Large intestine (tissue), 12 donors: ENCODE data around the gene EIF4A2. TPM values are rescaled to one million over a fixed set of nuclear protein-coding genes. Genes with fewer than 3 reads are reported as not detected.

Experiments
- DNase-seq, 2 donors: peaks; one replicate each; pipeline versions ENCODE4 v3.0.0 to v3.0.0-alpha.2; 2013
- H3K27ac ChIP-seq: one replicate; pipeline ENCODE4 v1.5.1; 2013; ENCODE audit warnings: low read length
- H3K27me3 ChIP-seq: 2 replicates; pipeline ENCODE4 v1.6.1; 2013; ENCODE audit warnings: low read length; ENCODE audit not compliant: control insufficient read depth, insufficient read depth
- H3K36me3 ChIP-seq: 2 replicates; pipeline ENCODE4 v1.6.1; 2013; ENCODE audit warnings: low read length; ENCODE audit not compliant: control insufficient read depth, insufficient read depth
- H3K4me1 ChIP-seq: one replicate; pipeline ENCODE4 v1.6.1; 2013; ENCODE audit warnings: low read length; ENCODE audit not compliant: control insufficient read depth, insufficient read depth
- H3K4me3 ChIP-seq: one replicate; pipeline ENCODE4 v1.5.1; 2013; ENCODE audit warnings: low read length
- H3K9me3 ChIP-seq: one replicate; pipeline ENCODE4 v1.6.1; 2013; ENCODE audit warnings: mild to moderate bottlenecking, low read depth, low read length, moderate library complexity; ENCODE audit not compliant: control insufficient read depth
- WGBS: methylation state at CpG from one replicate; pipeline ENCODE4 v1.1.5; 2013; ENCODE audit warnings: low lambda C conversion rate; ENCODE audit not compliant: insufficient coverage; 5-methylcytosine and 5-hydroxymethylcytosine counted together
- long read RNA-seq, 11 donors: transcript quantifications; one replicate each; lab custom pipeline, GENCODE V29; 2026
- polyA plus RNA-seq: library from polyadenylated mRNA; unstranded; fragments of 120-200 nt; gene quantifications from one replicate; pipeline ENCODE4 v1.2.1, GENCODE V29; 2013

EIF4A2 gene
- polyA plus RNA-seq, result 737 TPM
- long read RNA-seq, donor 1, transcript EIF4A2-201 (11 exons, 1,919 nt), result major isoform, 74 of 206 reads
- long read RNA-seq, donor 1, transcript EIF4A2-207 (10 exons, 1,729 nt), result minor isoform, 6 of 206 reads
- long read RNA-seq, donor 1, transcript EIF4A2-203 (10 exons, 1,751 nt), result minor isoform, 15 of 206 reads
- long read RNA-seq, donor 1, transcript EIF4A2-205 (11 exons, 1,889 nt), result minor isoform, 37 of 206 reads
- long read RNA-seq, donor 1, partial matches to known transcripts, result 57 of 206 reads
- long read RNA-seq, donor 1, other reads (novel, unspliced or antisense), result 6 of 206 reads
- long read RNA-seq, donor 2, transcript EIF4A2-203 (10 exons, 1,751 nt), result minor isoform, 29 of 348 reads
- long read RNA-seq, donor 2, transcript EIF4A2-201 (11 exons, 1,919 nt), result major isoform, 127 of 348 reads
- long read RNA-seq, donor 2, transcript EIF4A2-205 (11 exons, 1,889 nt), result minor isoform, 54 of 348 reads
- long read RNA-seq, donor 2, transcript EIF4A2-207 (10 exons, 1,729 nt), result minor isoform, 12 of 348 reads
- long read RNA-seq, donor 2, partial matches to known transcripts, result 76 of 348 reads
- long read RNA-seq, donor 2, other reads (novel, unspliced or antisense), result 19 of 348 reads
- long read RNA-seq, donor 3, result 0 reads
- long read RNA-seq, donor 4, transcript EIF4A2-201 (11 exons, 1,919 nt), result major isoform, 12 of 23 reads
- long read RNA-seq, donor 4, partial matches to known transcripts, result 0 of 23 reads
- long read RNA-seq, donor 4, other reads (novel, unspliced or antisense), result 0 of 23 reads
- long read RNA-seq, donor 5, transcript EIF4A2-201 (11 exons, 1,919 nt), result major isoform, 75 of 163 reads
- long read RNA-seq, donor 5, transcript EIF4A2-205 (11 exons, 1,889 nt), result minor isoform, 35 of 163 reads
- long read RNA-seq, donor 5, transcript EIF4A2-203 (10 exons, 1,751 nt), result minor isoform, 20 of 163 reads
- long read RNA-seq, donor 5, transcript EIF4A2-207 (10 exons, 1,729 nt), result minor isoform, 7 of 163 reads
- long read RNA-seq, donor 5, partial matches to known transcripts, result 10 of 163 reads
- long read RNA-seq, donor 5, other reads (novel, unspliced or antisense), result 7 of 163 reads
- long read RNA-seq, donor 6, transcript EIF4A2-208 (4 exons, 600 nt), result minor isoform, 5 of 244 reads
- long read RNA-seq, donor 6, transcript EIF4A2-203 (10 exons, 1,751 nt), result minor isoform, 26 of 244 reads
- long read RNA-seq, donor 6, transcript EIF4A2-201 (11 exons, 1,919 nt), result major isoform, 113 of 244 reads
- long read RNA-seq, donor 6, transcript EIF4A2-205 (11 exons, 1,889 nt), result minor isoform, 35 of 244 reads
- long read RNA-seq, donor 6, partial matches to known transcripts, result 18 of 244 reads
- long read RNA-seq, donor 6, other reads (novel, unspliced or antisense), result 26 of 244 reads
- long read RNA-seq, donor 7, transcript EIF4A2-201 (11 exons, 1,919 nt), result major isoform, 45 of 104 reads
- long read RNA-seq, donor 7, transcript EIF4A2-208 (4 exons, 600 nt), result minor isoform, 6 of 104 reads
- long read RNA-seq, donor 7, transcript EIF4A2-205 (11 exons, 1,889 nt), result minor isoform, 28 of 104 reads
- long read RNA-seq, donor 7, transcript EIF4A2-203 (10 exons, 1,751 nt), result minor isoform, 5 of 104 reads
- long read RNA-seq, donor 7, partial matches to known transcripts, result 5 of 104 reads
- long read RNA-seq, donor 7, other reads (novel, unspliced or antisense), result 0 of 104 reads
- long read RNA-seq, donor 8, full-length matches to known transcripts, result 291 of 405 reads
- long read RNA-seq, donor 8, partial matches to known transcripts, result 80 of 405 reads
- long read RNA-seq, donor 8, other reads (novel, unspliced or antisense), result 34 of 405 reads
- long read RNA-seq, donor 9, transcript EIF4A2-207 (10 exons, 1,729 nt), result minor isoform, 11 of 351 reads
- long read RNA-seq, donor 9, transcript EIF4A2-205 (11 exons, 1,889 nt), result minor isoform, 73 of 351 reads
- long read RNA-seq, donor 9, transcript EIF4A2-203 (10 exons, 1,751 nt), result minor isoform, 24 of 351 reads
- long read RNA-seq, donor 9, transcript EIF4A2-201 (11 exons, 1,919 nt), result major isoform, 159 of 351 reads
- long read RNA-seq, donor 9, partial matches to known transcripts, result 49 of 351 reads
- long read RNA-seq, donor 9, other reads (novel, unspliced or antisense), result 5 of 351 reads
- long read RNA-seq, donor 10, transcript EIF4A2-205 (11 exons, 1,889 nt), result minor isoform, 57 of 281 reads
- long read RNA-seq, donor 10, transcript EIF4A2-201 (11 exons, 1,919 nt), result major isoform, 129 of 281 reads
- long read RNA-seq, donor 10, transcript EIF4A2-225 (2 exons, 460 nt), result minor isoform, 11 of 281 reads
- long read RNA-seq, donor 10, transcript EIF4A2-203 (10 exons, 1,751 nt), result minor isoform, 22 of 281 reads
- long read RNA-seq, donor 10, partial matches to known transcripts, result 38 of 281 reads
- long read RNA-seq, donor 10, other reads (novel, unspliced or antisense), result 6 of 281 reads
- long read RNA-seq, donor 11, transcript EIF4A2-207 (10 exons, 1,729 nt), result minor isoform, 5 of 153 reads
- long read RNA-seq, donor 11, transcript EIF4A2-203 (10 exons, 1,751 nt), result minor isoform, 21 of 153 reads
- long read RNA-seq, donor 11, transcript EIF4A2-201 (11 exons, 1,919 nt), result major isoform, 67 of 153 reads
- long read RNA-seq, donor 11, transcript EIF4A2-205 (11 exons, 1,889 nt), result minor isoform, 23 of 153 reads
- long read RNA-seq, donor 11, partial matches to known transcripts, result 16 of 153 reads
- long read RNA-seq, donor 11, other reads (novel, unspliced or antisense), result 7 of 153 reads

DNA sequence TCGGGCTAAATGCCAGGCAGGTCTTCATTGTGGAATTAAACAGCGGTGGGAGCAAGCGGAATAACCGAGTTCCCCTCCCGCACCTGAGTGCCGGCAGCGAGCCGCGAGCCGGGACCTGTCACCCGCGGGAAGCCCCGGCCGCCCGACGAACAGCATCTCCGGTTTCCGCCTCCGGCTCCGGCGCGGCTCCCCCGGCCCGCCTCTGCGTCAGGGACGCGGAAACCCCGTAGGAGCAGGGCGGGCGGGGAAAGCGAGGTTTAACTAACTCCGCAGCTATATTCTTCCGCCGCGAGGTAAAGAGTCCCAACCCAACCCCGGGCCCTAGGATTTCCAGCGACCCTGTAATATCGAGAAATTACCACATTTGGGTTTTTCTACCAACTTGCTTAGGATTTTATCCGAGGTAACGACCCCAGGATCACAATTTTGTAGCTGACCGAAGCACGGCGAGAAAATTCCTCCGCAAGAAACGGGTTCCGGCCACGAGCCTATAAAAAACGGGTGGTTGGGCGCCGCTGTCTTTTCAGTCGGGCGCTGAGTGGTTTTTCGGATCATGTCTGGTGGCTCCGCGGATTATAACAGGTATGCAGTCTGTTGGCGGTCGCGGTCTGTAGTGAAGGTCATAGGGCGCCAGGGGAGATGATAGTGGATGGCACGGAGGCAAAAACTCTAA lies at the start of gene EIF4A2:
EIF4A2 (plus strand) TSS at position 520 of the 673 bp plus-strand sequence; CDS start at position 554, 34 bp downstream.
- peaks cover 9% of the 10 kb centered on the region for H3K4me1 ChIP-seq
- no peaks in the 10 kb centered on the region for H3K9me3 ChIP-seq
- DNase-seq, result peak; percentile 84 to 93
- no peaks in the 10 kb centered on the region for H3K27me3 ChIP-seq
- WGBS, result no CpG with 5 or more reads among the region's 60 CpGs
- H3K27ac ChIP-seq, result peak within 1 kb of the TSS; percentile 99
- peak within 1 kb of the TSS; percentile 97 for H3K4me3 ChIP-seq
- H3K36me3 ChIP-seq, result peaks cover 40% of the 10 kb centered on the region

DNA sequence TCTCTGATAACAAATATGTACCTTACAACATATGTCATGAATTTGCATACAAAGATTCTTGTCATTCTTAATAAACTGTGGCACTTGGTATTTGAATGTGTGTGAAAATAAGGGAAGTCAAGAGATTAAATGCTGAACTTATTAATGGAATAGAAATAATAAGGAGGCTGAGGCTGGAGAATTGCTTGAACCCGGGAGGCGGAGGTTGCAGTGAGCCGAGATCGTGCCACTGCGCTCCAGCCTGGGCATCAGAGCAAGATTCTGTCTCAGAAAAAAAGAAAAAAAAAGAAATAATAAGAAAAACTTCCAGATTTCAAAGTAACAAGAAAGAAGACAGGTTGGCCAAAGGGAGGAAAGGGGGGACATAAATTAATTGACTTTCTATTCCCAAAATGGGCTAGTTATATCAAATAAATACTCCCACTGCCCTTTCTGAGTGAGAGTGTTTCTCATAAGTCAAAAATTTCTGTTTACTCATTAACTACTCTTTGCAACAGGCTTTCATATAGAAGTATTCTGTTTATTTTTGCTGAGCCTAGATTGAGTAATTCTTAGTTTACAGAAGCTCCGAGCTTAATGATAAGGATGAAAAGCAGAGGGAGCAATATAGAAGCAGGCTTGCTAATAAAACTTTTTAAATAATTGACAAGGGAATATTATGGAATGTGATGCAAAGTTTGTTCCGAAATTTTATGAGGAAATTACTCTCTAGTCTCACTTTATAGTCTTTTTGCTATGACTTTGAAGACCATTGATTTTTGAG lies 40.6 kb upstream of the EIF4A2 start:
- DNase-seq, result peak in 1 of 2 donors; percentile 16

DNA sequence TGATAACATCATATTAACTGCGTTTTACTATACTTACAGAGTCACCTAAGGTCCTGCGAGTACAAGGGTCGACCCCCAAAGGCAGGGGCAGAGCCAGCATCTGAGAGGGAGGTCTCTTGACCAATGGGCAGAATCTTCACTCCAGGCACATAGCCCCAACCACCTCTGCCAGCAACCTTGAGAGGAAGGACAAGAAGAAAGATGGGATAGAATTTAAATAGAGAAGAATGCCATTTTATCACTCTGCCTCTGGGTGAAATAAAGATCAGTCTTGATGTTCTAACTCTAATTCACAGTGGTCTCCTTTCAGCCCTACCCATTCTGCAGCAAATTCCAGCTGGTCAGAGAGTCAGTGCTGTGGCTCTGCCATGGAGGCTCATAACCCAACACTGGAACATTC lies 39.7 kb upstream of the EIF4A2 start:
- Histone ChIP-seq H3K9me3 (no peaks in the 10 kb centered on the region), H3K4me3 (no peak overlapping the region), H3K27ac (peak overlapping the region; percentile 83), H3K36me3 (no peaks in the 10 kb centered on the region), H3K27me3 (no peaks in the 10 kb centered on the region), H3K4me1 (peaks cover 32% of the 10 kb centered on the region)
- peak in 1 of 2 donors; percentile 66 for DNase-seq
- WGBS, result no CpG with 5 or more reads among the region's 3 CpGs

More for the DNA sequence above, 40.6 kb upstream of the EIF4A2 start:
- Histone ChIP-seq H3K9me3 (no peaks in the 10 kb centered on the region), H3K4me3 (no peak overlapping the region), H3K36me3 (no peaks in the 10 kb centered on the region), H3K27me3 (no peaks in the 10 kb centered on the region), H3K27ac (peak overlapping the region; percentile 83), H3K4me1 (peaks cover 32% of the 10 kb centered on the region)
- WGBS, result 72% methylated on average over 5 of the region's 7 CpGs

DNA sequence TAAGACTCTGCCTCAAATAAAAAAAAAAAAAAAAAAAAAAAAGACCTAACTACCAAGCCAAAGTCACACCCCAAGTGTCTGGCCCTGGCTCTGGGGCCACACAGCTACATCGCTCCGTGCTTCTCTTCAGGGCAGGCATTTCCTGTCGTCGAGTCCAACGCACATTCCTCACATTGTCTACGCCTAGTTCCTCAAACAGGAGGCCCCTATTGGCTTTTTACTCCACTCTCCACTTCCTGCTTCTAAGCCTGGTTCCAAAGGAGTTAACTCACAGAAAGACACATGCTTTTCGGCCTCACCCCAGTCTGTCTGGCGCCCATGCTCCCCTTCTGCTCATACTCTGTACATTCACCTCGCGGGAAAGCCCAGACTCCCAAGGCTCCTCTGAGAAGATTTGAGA lies 37.4 kb upstream of the EIF4A2 start:
- H3K27ac ChIP-seq, result peak overlapping the region; percentile 83
- DNase-seq, result peak; percentile 92 to 94
- H3K4me1 ChIP-seq, result peaks cover 32% of the 10 kb centered on the region
- no peaks in the 10 kb centered on the region for H3K36me3 ChIP-seq
- no CpG with 5 or more reads among the region's 10 CpGs for WGBS
- no peak overlapping the region for H3K4me3 ChIP-seq
- no peaks in the 10 kb centered on the region for H3K27me3 ChIP-seq
- H3K9me3 ChIP-seq, result no peaks in the 10 kb centered on the region

DNA sequence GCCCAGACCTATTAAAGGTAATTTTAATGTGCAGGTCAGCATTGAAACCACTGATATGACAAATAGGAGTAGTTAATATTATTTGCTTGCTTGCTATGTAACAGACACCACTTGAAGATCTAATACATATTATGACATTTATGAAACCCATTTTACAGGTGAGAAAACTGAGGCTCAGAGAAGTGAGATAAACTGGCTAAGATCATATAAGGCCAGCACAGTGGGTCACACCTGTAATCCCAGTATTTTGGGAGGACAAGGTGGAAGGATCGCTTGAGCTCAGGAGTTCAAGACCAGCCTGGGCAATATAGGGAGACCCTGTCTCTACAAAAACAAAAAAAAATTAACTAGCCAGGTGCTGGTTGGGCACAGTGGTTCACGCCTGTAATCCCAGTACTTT lies 33.1 kb upstream of the EIF4A2 start:
- H3K27me3 ChIP-seq, result no peaks in the 10 kb centered on the region
- no peak for DNase-seq
- WGBS, result no CpG with 5 or more reads among the region's 2 CpGs
- no peaks in the 10 kb centered on the region for H3K9me3 ChIP-seq
- no peaks in the 10 kb centered on the region for H3K36me3 ChIP-seq
- no peak overlapping the region for H3K27ac ChIP-seq
- no peak overlapping the region for H3K4me3 ChIP-seq
- H3K4me1 ChIP-seq, result peaks cover 12% of the 10 kb centered on the region

DNA sequence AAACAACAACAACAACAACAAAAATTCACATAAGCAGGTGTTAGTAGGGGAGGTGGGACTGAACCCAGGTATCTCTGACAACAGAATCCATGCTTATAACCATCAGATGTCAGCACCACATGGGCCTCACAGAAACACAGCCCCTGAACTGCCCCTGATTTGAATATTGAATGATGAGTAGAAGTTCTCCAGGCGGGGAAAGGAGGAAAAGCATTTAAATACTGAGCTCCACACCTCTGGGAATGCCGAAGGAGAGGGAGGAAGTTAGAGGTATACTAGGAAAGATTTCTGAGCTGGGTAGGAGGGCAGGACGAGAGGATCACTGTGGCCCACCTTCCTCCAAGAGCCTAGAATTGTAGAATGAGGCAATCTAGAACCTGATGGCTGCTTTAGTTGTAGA lies 31.9 kb upstream of the EIF4A2 start:
- Histone ChIP-seq H3K27ac (no peak overlapping the region), H3K4me1 (peaks cover 7% of the 10 kb centered on the region), H3K27me3 (no peaks in the 10 kb centered on the region), H3K36me3 (no peaks in the 10 kb centered on the region), H3K9me3 (no peaks in the 10 kb centered on the region), H3K4me3 (no peak overlapping the region)
- WGBS, result 100% methylated on average over 1 of the region's 3 CpGs
- DNase-seq, result no peak

DNA sequence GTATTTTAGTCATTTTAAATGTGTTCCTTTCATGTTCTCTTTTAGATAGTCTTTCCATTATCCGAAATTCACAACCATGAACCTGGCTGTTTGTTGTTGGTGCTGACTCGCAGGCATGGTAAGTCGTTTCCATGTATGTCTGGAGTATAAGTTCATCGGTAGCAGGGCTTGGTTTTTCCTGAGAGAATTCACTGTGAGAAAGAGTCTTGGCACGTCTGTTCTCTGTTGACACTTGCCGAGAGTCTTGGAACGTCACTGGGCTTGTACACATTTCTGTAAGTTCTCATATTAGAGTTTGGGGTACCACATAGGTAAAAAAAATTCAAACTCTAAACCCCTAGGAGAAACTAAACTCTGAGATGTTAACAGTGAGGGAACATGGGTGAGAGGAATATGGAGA lies 29.4 kb upstream of the EIF4A2 start:
- Histone ChIP-seq H3K36me3 (no peaks in the 10 kb centered on the region), H3K9me3 (no peaks in the 10 kb centered on the region), H3K27ac (peak overlapping the region; percentile 79), H3K27me3 (no peaks in the 10 kb centered on the region), H3K4me3 (no peak overlapping the region), H3K4me1 (peaks cover 7% of the 10 kb centered on the region)
- no peak for DNase-seq
- 100% methylated on average over 1 of the region's 7 CpGs for WGBS
